ENCODE results near the gene MINDY4. TPM values are rescaled to one million over a fixed set of nuclear protein-coding genes. Genes with fewer than 3 reads are reported as not detected.

MINDY4 gene
- total RNA-seq, 2 donors from 2014 or later, result 2.2 to 4.2 TPM

GRCh38 chr7:30750683-30751650, 20.2 kb upstream of the MINDY4 start:
- DNase-seq, result peak; percentile 70
- H3K4me1 ChIP-seq, result no peaks in the 10 kb centered on the region
- no peaks in the 10 kb centered on the region for H3K36me3 ChIP-seq
- no peak overlapping the region for H3K9ac ChIP-seq (ENCODE audit: low read depth in 2 of 2, low read length in 2 of 2)
- no peak overlapping the region for H3K4me3 ChIP-seq
- peak overlapping the region; percentile 51 for H3K27ac ChIP-seq
- TF ChIP-seq CTCF (IDR thresholded peaks at IDR 0.05), result no peak
- H3K27me3 ChIP-seq, result no peaks in the 10 kb centered on the region
- H3K9me3 ChIP-seq, result no peaks in the 10 kb centered on the region
- intact Hi-C loops (cut with DNase I), result no loop called here

- Histone ChIP-seq H3K4me1 (no peaks in the 10 kb centered on the region), H3K4me3 (no peak within 1 kb of the TSS), H3K27me3 (no peaks in the 10 kb centered on the region), H3K9ac (ENCODE audit: low read depth in 2 of 2, low read length in 2 of 2) (peak within 1 kb of the TSS in 1 of 2 donors; percentile 36), H3K9me3 (no peaks in the 10 kb centered on the region), H3K36me3 (no peaks in the 10 kb centered on the region), H3K27ac (peak within 1 kb of the TSS; percentile 51)
- no peak for TF ChIP-seq CTCF (IDR thresholded peaks at IDR 0.05)
- intact Hi-C loops (cut with DNase I), result no loop called here
- no peak for DNase-seq
Observed at GRCh38 chr7:30751696-30752273, 19.4 kb upstream of the MINDY4 start, which contains the start of gene INMT. TSS of gene INMT (plus strand) at chr7:30752135. CDS start at chr7:30752151, 16 bp downstream.

GRCh38 chr7:30752484-30752883, 18.7 kb upstream of the MINDY4 start:
- H3K27me3 ChIP-seq, result no peaks in the 10 kb centered on the region
- intact Hi-C loops (cut with DNase I), result no loop called here
- peak overlapping the region in 1 of 2 donors; percentile 5 for H3K9ac ChIP-seq (ENCODE audit: low read depth in 2 of 2, low read length in 2 of 2)
- H3K36me3 ChIP-seq, result no peaks in the 10 kb centered on the region
- H3K4me3 ChIP-seq, result no peak overlapping the region
- no peaks in the 10 kb centered on the region for H3K4me1 ChIP-seq
- DNase-seq, result no peak
- TF ChIP-seq CTCF (IDR thresholded peaks at IDR 0.05), result no peak
- no peaks in the 10 kb centered on the region for H3K9me3 ChIP-seq
- H3K27ac ChIP-seq, result peak overlapping the region; percentile 51

- no peak overlapping the region for H3K27ac ChIP-seq
- H3K27me3 ChIP-seq, result no peaks in the 10 kb centered on the region
- H3K9ac ChIP-seq (ENCODE audit: low read depth in 2 of 2, low read length in 2 of 2), result peak overlapping the region in 1 of 2 donors; percentile 5
- no peaks in the 10 kb centered on the region for H3K36me3 ChIP-seq
- TF ChIP-seq CTCF (IDR thresholded peaks at IDR 0.05), result no peak
- no peaks in the 10 kb centered on the region for H3K4me1 ChIP-seq
- H3K9me3 ChIP-seq, result no peaks in the 10 kb centered on the region
- peak; percentile 53 for DNase-seq
- intact Hi-C loops (cut with DNase I), result no loop called here
- H3K4me3 ChIP-seq, result no peak overlapping the region
Observed at GRCh38 chr7:30752979-30753378, 18.2 kb upstream of the MINDY4 start.

GRCh38 chr7:30754315-30754877, 16.8 kb upstream of the MINDY4 start:
- H3K9ac ChIP-seq (ENCODE audit: low read depth in 2 of 2, low read length in 2 of 2), result no peak overlapping the region
- H3K9me3 ChIP-seq, result no peaks in the 10 kb centered on the region
- H3K4me1 ChIP-seq, result no peaks in the 10 kb centered on the region
- H3K4me3 ChIP-seq, result no peak overlapping the region
- no peak overlapping the region for H3K27ac ChIP-seq
- H3K36me3 ChIP-seq, result no peaks in the 10 kb centered on the region
- intact Hi-C loops (cut with DNase I), result no loop called here
- H3K27me3 ChIP-seq, result no peaks in the 10 kb centered on the region
- no peak for TF ChIP-seq CTCF (IDR thresholded peaks at IDR 0.05)
- DNase-seq, result no peak
